ENCODE results near the gene ANKRD23.

GRCh38 chr2:96873651-96874096 is 29.9 kb upstream of the ANKRD23 start:
- TF ChIP-seq POLR2A (IDR thresholded peaks at IDR 0.05), result no peak
- TF ChIP-seq, protein P1, sequence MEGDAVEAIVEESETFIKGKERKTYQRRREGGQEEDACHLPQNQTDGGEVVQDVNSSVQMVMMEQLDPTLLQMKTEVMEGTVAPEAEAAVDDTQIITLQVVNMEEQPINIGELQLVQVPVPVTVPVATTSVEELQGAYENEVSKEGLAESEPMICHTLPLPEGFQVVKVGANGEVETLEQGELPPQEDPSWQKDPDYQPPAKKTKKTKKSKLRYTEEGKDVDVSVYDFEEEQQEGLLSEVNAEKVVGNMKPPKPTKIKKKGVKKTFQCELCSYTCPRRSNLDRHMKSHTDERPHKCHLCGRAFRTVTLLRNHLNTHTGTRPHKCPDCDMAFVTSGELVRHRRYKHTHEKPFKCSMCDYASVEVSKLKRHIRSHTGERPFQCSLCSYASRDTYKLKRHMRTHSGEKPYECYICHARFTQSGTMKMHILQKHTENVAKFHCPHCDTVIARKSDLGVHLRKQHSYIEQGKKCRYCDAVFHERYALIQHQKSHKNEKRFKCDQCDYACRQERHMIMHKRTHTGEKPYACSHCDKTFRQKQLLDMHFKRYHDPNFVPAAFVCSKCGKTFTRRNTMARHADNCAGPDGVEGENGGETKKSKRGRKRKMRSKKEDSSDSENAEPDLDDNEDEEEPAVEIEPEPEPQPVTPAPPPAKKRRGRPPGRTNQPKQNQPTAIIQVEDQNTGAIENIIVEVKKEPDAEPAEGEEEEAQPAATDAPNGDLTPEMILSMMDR (IDR thresholded peaks at IDR 0.05), result no peak
- no peak for TF ChIP-seq EP300 (IDR thresholded peaks at IDR 0.05)
- TF ChIP-seq POLR2AphosphoS5 (IDR thresholded peaks at IDR 0.05), result peak in 2 of 4 donors; percentile 4 to 5

Data from sigmoid colon (tissue), 4 donors.